SU-DHL-6 (cell line): ENCODE data around the gene CDH22.

ENCODE experiments used
- H2AFZ ChIP-seq: fragments of 200-600 bp; sonication (generic); 2 replicates; pipeline ENCODE4 v1.6.1; 2014; ENCODE audit warnings: low read depth, mild to moderate bottlenecking, moderate library complexity, mixed read lengths, antibody characterized with exemption, low read length; ENCODE audit not compliant: severe bottlenecking
- H3F3A ChIP-seq: fragments of 200-600 bp; shearing (Covaris generic); 2 replicates; pipeline ENCODE4 v1.6.0; 2016; ENCODE audit warnings: antibody characterized with exemption, mild to moderate bottlenecking; ENCODE audit not compliant: insufficient read depth
- H3K27ac ChIP-seq: fragments of 200-600 bp; sonication (generic); 2 replicates; pipeline ENCODE4 v1.5.1; 2016; ENCODE audit warnings: low read depth, mild to moderate bottlenecking, low read length, moderate library complexity, mixed read lengths
- H3K27me3 ChIP-seq: fragments of 200-600 bp; sonication (generic), shearing (Covaris generic); 2 replicates; pipeline ENCODE4 v1.6.0; 2014; ENCODE audit warnings: mild to moderate bottlenecking, low read length
- H3K36me3 ChIP-seq: fragments of 200-600 bp; sonication (generic); 2 replicates; pipeline ENCODE4 v1.6.1; 2014; ENCODE audit warnings: mild to moderate bottlenecking, low read length, mixed read lengths
- H3K4me2 ChIP-seq: fragments of 300-600, 200-600 bp; shearing (Covaris generic), sonication (generic); 2 replicates; pipeline ENCODE4 v1.6.0; 2014; ENCODE audit warnings: low read length, low read depth, mild to moderate bottlenecking; ENCODE audit not compliant: poor library complexity, severe bottlenecking
- H3K4me3 ChIP-seq: fragments of 200-600 bp; sonication (generic); 2 replicates; pipeline ENCODE4 v1.5.1; 2014; ENCODE audit warnings: antibody characterized with exemption, low read length, mild to moderate bottlenecking, mixed read lengths; ENCODE audit not compliant: insufficient read depth, poor library complexity, severe bottlenecking
- H3K79me2 ChIP-seq: fragments of 200-600 bp; sonication (generic); 2 replicates; pipeline ENCODE4 v1.6.1; 2014; ENCODE audit warnings: mild to moderate bottlenecking, low read length, moderate library complexity; ENCODE audit not compliant: insufficient read depth
- H3K9ac ChIP-seq: fragments of 200-600 bp; sonication (generic); 2 replicates; pipeline ENCODE4 v1.7.0; 2014; ENCODE audit warnings: mild to moderate bottlenecking, low read length
- H3K9me2 ChIP-seq: fragments of 200-600 bp; sonication (generic); replicated peaks from 2 replicates; pipeline ENCODE4 v1.6.1; 2014; ENCODE audit warnings: low read length; ENCODE audit not compliant: insufficient read depth
- H3K9me3 ChIP-seq: fragments of 200-600 bp; sonication (generic); 2 replicates; pipeline ENCODE4 v1.6.1; 2014; ENCODE audit warnings: low read length, mixed read lengths; ENCODE audit not compliant: insufficient read depth
- H4K20me1 ChIP-seq: fragments of 200-600 bp; sonication (generic); 2 replicates; pipeline ENCODE4 v1.6.1; 2014; ENCODE audit warnings: low read depth, mild to moderate bottlenecking, antibody characterized with exemption, low read length, moderate library complexity, mixed read lengths
- EZH2phosphoT487 ChIP-seq: fragments of 200-600 bp; sonication (generic), shearing (Covaris generic); conservative IDR thresholded peaks from 2 replicates; pipeline ENCODE4 v1.6.1; 2018; ENCODE audit warnings: mild to moderate bottlenecking, antibody characterized with exemption, low read length, moderate library complexity, mixed read lengths
- TF ChIP-seq, protein P1 (sequence below): fragments of 200-600 bp; sonication (generic); IDR thresholded peaks from one replicate; pipeline ENCODE4 v1.5.1; 2017; ENCODE audit warnings: antibody characterized with exemption, mild to moderate bottlenecking, low read length, moderate library complexity; ENCODE audit not compliant: insufficient read depth, poor library complexity, severe bottlenecking

Gene CDH22

DNA sequence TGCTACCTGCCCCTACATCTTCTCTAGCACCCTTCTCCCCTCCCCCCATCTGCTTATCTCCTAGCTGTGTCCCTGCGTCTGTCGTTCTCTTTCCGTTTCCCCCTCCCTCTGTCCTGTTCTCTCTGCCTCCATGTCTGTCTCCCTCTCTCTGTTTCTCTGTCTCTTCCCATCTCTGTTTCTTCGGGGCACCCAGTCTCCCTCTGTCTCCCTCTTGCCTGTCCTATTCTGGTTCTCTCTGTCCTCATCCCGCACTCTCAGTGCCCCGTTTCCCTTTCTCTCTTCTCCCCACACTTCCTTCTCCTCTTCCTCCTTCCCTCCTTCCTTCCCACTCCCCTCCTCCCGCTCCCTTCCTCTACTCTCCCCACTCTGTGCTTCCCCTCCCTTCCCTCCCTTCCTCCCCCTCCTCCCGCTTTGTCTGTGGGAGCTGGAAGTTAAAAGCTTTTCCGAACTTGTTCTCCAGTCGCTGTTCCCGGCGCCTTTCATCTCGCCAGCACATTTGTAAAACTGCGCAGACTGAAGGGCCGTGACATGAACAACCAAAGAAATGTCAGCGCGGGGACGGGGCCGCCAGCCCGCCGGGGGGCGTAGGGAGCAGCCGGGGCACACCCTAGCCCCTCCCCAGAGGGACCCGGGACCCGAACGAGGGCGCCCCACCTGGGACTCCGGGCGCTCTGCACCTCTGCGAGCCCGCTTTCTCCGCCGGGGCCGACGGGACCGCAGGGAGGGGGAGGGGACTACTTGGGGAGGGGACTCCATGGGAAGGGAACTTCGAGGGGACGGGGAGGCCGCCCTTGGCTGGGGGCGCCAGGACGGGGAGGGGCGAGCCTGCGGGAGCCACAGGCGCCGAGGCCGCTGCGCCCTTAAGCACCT, 4.0 kb upstream of the CDH22 start:
- Histone ChIP-seq H3K27ac (no peak overlapping the region), H3K4me3 (no peak overlapping the region), H3K9ac (no peak overlapping the region), H2AFZ (no peak overlapping the region), H3K4me2 (no peak overlapping the region), H3F3A (no peaks in the 10 kb centered on the region), H3K36me3 (no peaks in the 10 kb centered on the region), H3K79me2 (no peaks in the 10 kb centered on the region), H3K27me3 (no peaks in the 10 kb centered on the region; the same call in 1 of the 2 replicates), H4K20me1 (no peaks in the 10 kb centered on the region), H3K9me2 (no peaks in the 10 kb centered on the region), H3K9me3 (no peaks in the 10 kb centered on the region)
- TF ChIP-seq, protein P1, sequence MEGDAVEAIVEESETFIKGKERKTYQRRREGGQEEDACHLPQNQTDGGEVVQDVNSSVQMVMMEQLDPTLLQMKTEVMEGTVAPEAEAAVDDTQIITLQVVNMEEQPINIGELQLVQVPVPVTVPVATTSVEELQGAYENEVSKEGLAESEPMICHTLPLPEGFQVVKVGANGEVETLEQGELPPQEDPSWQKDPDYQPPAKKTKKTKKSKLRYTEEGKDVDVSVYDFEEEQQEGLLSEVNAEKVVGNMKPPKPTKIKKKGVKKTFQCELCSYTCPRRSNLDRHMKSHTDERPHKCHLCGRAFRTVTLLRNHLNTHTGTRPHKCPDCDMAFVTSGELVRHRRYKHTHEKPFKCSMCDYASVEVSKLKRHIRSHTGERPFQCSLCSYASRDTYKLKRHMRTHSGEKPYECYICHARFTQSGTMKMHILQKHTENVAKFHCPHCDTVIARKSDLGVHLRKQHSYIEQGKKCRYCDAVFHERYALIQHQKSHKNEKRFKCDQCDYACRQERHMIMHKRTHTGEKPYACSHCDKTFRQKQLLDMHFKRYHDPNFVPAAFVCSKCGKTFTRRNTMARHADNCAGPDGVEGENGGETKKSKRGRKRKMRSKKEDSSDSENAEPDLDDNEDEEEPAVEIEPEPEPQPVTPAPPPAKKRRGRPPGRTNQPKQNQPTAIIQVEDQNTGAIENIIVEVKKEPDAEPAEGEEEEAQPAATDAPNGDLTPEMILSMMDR = no peak

DNA sequence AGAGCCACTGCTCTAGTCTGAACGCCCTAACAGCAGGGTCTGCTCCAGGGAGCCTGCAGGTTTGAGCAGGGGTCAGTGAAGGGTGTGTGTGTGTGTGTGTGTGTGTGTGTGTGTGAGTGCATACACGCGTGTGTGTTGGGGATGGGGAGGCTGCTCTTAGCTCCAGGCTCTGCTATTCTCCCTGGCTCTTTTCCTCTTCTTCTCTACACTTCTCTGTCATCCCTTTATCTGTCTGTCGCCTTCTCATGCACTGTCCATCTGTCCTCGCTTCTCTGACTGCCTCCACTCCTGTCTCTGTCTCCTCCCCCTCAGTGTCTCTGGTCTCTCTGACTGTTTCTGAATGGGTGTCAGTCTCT, 3.4 kb upstream of the CDH22 start:
- H3K4me2 ChIP-seq = no peak overlapping the region
- no peaks in the 10 kb centered on the region for H3F3A ChIP-seq
- H3K9ac ChIP-seq = no peak overlapping the region
- no peaks in the 10 kb centered on the region for H3K36me3 ChIP-seq
- H3K4me3 ChIP-seq = no peak overlapping the region
- no peak overlapping the region for H3K27ac ChIP-seq
- TF ChIP-seq, protein P1 = no peak
- TF ChIP-seq EZH2phosphoT487 = no peak
- no peaks in the 10 kb centered on the region; the same call in 1 of the 2 replicates for H3K27me3 ChIP-seq
- H3K9me3 ChIP-seq = no peaks in the 10 kb centered on the region
- H3K79me2 ChIP-seq = no peaks in the 10 kb centered on the region
- H2AFZ ChIP-seq = no peak overlapping the region
- no peaks in the 10 kb centered on the region for H3K9me2 ChIP-seq
- no peaks in the 10 kb centered on the region for H4K20me1 ChIP-seq

DNA sequence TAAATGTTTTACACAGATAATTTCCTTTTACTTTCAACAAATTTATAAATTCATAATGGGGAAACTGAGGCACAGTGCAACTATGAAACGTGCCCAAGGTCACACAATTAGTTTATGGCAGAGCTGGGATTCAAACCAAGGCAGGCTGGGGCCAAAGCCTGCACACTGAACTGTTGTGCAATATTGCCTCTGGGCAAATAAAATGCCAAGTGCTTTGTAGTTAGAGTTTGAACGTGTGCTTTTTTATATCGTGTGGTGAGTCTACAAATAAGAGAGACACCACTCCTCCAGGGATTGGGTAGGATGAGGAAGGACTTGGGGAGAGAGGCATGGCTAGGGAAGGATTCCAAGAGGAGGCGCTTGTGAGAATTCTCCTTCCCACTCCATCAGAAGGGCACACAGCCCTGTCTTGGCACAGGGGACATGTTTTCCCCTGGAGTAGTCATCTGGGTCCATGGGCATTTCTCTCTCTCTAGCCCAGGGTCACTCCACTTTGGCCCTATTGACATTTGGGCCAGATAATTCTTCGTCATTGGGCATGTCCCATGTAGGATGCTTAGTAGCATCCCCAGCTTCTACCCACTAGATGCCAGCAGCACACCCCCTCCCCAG, 2.8 kb upstream of the CDH22 start:
- Histone ChIP-seq H3K27me3 (no peaks in the 10 kb centered on the region; the same call in 1 of the 2 replicates), H3K4me2 (no peak overlapping the region), H2AFZ (no peak overlapping the region), H3K36me3 (no peaks in the 10 kb centered on the region), H3K9ac (no peak overlapping the region), H3K79me2 (no peaks in the 10 kb centered on the region), H3K9me3 (no peaks in the 10 kb centered on the region), H3F3A (no peaks in the 10 kb centered on the region), H3K4me3 (no peak overlapping the region), H4K20me1 (no peaks in the 10 kb centered on the region), H3K27ac (no peak overlapping the region), H3K9me2 (no peaks in the 10 kb centered on the region)
- TF ChIP-seq, protein P1 = no peak
- TF ChIP-seq EZH2phosphoT487 = no peak
